ENCODE measurements around the gene PPP3CB. TPM values are rescaled to one million over a fixed set of nuclear protein-coding genes. Genes with fewer than 3 reads are reported as not detected.

Gene PPP3CB
- total RNA-seq, 3 donors from 2014 or later (not counting 1 experiment from before 2014, with no cell fraction given), result 38.7 to 49.9 (median 41.2) TPM

DNA sequence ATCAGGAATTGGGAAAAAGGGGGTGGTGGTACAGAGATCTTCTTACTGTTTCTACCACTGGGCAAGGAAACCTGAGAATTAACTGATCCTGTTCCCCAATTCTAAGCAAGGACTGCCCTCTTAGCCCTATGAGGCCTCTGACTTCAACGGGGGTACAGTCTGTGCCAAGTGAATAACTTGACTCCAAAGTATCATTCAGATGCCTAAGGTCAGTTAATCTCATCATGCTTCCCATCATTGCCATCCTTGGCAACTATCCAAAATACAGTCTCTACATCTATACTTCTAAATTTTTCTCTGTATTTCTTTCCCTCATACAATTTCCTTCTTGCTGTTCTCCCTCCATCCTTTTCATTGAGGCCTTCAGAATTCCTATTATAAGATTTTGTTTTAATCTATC lies 10.5 kb downstream of the PPP3CB start:
- H3K36me3 ChIP-seq (ENCODE audit: control insufficient read depth, insufficient read depth, low read length), result peaks cover 9% of the 10 kb centered on the region
- H3K27ac ChIP-seq (ENCODE audit: low read length), result no peak overlapping the region
- no peak overlapping the region for H3K4me3 Mint-ChIP-seq
- peaks cover 30 to 36% of the 10 kb centered on the region in 2 donors for H3K4me1 Mint-ChIP-seq
- H3K4me1 ChIP-seq (ENCODE audit: control insufficient read depth, insufficient read depth, low read length), result no peaks in the 10 kb centered on the region
- ATAC-seq (no peak), DNase-seq (no peak)
- no peaks in the 10 kb centered on the region for H3K36me3 Mint-ChIP-seq
- no peaks in the 10 kb centered on the region for H3K9me3 ChIP-seq (ENCODE audit: control insufficient read depth, insufficient read depth, low read length)
- TF ChIP-seq, protein P1, sequence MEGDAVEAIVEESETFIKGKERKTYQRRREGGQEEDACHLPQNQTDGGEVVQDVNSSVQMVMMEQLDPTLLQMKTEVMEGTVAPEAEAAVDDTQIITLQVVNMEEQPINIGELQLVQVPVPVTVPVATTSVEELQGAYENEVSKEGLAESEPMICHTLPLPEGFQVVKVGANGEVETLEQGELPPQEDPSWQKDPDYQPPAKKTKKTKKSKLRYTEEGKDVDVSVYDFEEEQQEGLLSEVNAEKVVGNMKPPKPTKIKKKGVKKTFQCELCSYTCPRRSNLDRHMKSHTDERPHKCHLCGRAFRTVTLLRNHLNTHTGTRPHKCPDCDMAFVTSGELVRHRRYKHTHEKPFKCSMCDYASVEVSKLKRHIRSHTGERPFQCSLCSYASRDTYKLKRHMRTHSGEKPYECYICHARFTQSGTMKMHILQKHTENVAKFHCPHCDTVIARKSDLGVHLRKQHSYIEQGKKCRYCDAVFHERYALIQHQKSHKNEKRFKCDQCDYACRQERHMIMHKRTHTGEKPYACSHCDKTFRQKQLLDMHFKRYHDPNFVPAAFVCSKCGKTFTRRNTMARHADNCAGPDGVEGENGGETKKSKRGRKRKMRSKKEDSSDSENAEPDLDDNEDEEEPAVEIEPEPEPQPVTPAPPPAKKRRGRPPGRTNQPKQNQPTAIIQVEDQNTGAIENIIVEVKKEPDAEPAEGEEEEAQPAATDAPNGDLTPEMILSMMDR (IDR thresholded peaks at IDR 0.05), result no peak
- peak overlapping the region in 1 of 2 donors; percentile 14 for H3K27ac Mint-ChIP-seq
- 95% methylated on average over 1 of the region's 1 CpG for WGBS (ENCODE audit: insufficient coverage)
- no peak overlapping the region for H3K4me3 ChIP-seq (ENCODE audit: low read length)
- no peaks in the 10 kb centered on the region for H3K27me3 ChIP-seq (ENCODE audit: control insufficient read depth, insufficient read depth, low read length)
- H3K27me3 Mint-ChIP-seq (ENCODE audit: low read depth in 2 of 2), result no peaks in the 10 kb centered on the region
- H3K9me3 Mint-ChIP-seq, result no peaks in the 10 kb centered on the region
- intact Hi-C loops (cut with micrococcal nuclease), result no loop called here

DNA sequence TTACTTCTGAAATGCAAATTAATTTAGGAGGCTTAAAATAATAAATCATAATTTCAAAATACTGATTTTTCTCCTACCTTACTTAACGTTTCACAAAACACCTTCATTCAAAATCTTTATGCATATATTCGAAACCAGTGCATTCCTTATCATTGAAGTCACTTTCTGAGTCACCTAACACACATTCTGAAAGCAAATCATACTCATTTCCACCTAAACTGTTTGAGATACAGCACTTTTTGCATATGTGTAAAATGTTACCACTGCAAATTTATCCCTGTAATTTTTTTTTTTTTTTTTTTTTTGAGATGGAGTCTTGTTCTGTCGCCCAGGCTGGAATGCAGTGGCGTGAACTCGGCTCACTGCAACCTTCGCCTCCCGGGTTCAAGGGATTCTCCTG lies 15.7 kb downstream of the PPP3CB start:
- Mint-ChIP-seq H3K36me3 (peaks cover 10% of the 10 kb centered on the region), H3K9me3 (no peaks in the 10 kb centered on the region), H3K27me3 (ENCODE audit: low read depth in 2 of 2) (no peaks in the 10 kb centered on the region), H3K4me1 (peaks cover 7 to 23% of the 10 kb centered on the region in 2 donors), H3K27ac (no peak overlapping the region), H3K4me3 (no peak overlapping the region)
- Histone ChIP-seq H3K27ac (ENCODE audit: low read length) (no peak overlapping the region), H3K4me1 (ENCODE audit: control insufficient read depth, insufficient read depth, low read length) (no peaks in the 10 kb centered on the region), H3K27me3 (ENCODE audit: control insufficient read depth, insufficient read depth, low read length) (no peaks in the 10 kb centered on the region), H3K4me3 (ENCODE audit: low read length) (no peak overlapping the region), H3K36me3 (ENCODE audit: control insufficient read depth, insufficient read depth, low read length) (peaks cover 37% of the 10 kb centered on the region), H3K9me3 (ENCODE audit: control insufficient read depth, insufficient read depth, low read length) (no peaks in the 10 kb centered on the region)
- TF ChIP-seq, protein P1 (IDR thresholded peaks at IDR 0.05), result no peak
- 84% methylated on average over 7 of the region's 7 CpGs for WGBS (ENCODE audit: insufficient coverage)
- no peak for DNase-seq
- intact Hi-C loops (cut with micrococcal nuclease), result no loop called here
- no peak for ATAC-seq

DNA sequence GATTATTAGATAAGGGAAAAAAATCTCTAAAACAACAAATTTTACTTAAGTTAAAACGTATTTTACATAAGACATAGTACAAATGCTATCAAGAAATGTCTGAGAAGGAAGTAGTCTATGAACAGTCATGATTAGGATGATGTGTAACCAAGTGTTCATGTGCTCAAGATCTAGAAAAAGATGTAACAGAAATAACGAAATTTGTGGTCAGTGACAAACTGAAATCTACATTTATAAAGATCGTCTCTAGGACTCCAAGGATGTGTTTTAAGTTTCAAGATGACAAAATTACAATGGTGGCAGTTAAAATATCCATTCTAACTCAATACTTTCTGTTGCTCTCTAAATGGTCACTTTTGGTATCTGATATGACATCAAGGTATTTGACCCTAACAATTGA lies 17.2 kb downstream of the PPP3CB start:
- TF ChIP-seq, protein P1 (IDR thresholded peaks at IDR 0.05), result no peak
- H3K36me3 ChIP-seq (ENCODE audit: control insufficient read depth, insufficient read depth, low read length), result peaks cover 50% of the 10 kb centered on the region
- no peak overlapping the region for H3K4me3 ChIP-seq (ENCODE audit: low read length)
- Mint-ChIP-seq H3K4me3 (no peak overlapping the region), H3K4me1 (peaks cover 11 to 26% of the 10 kb centered on the region in 2 donors), H3K27ac (peak overlapping the region in 1 of 2 donors; percentile 48), H3K36me3 (peaks cover 16% of the 10 kb centered on the region), H3K9me3 (no peaks in the 10 kb centered on the region), H3K27me3 (ENCODE audit: low read depth in 2 of 2) (no peaks in the 10 kb centered on the region)
- no peaks in the 10 kb centered on the region for H3K9me3 ChIP-seq (ENCODE audit: control insufficient read depth, insufficient read depth, low read length)
- intact Hi-C loops (cut with micrococcal nuclease), result no loop called here
- no peaks in the 10 kb centered on the region for H3K4me1 ChIP-seq (ENCODE audit: control insufficient read depth, insufficient read depth, low read length)
- 77% methylated on average over 2 of the region's 3 CpGs for WGBS (ENCODE audit: insufficient coverage)
- H3K27ac ChIP-seq (ENCODE audit: low read length), result no peak overlapping the region
- no peak for DNase-seq
- H3K27me3 ChIP-seq (ENCODE audit: control insufficient read depth, insufficient read depth, low read length), result no peaks in the 10 kb centered on the region
- ATAC-seq, result no peak

DNA sequence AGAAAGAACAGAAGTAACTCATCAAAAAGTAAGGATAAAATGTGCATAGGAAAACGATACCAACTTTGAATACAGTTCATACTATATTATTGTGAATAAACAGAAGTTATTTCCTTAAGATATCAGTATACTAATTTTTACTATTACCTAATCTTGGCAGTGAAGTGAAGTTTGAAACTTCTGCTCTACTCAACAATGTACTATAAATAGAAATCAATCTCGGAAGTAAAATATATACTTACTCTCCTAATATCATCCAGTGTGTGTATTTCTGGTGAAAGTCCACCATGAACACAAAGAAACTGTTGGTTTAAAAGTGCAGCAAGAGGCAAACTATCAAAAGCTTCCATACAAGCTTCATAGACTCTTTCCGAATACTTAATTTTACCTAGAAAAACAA lies 24.6 kb downstream of the PPP3CB start:
- DNase-seq (no peak), ATAC-seq (no peak)
- Mint-ChIP-seq H3K4me1 (peaks cover 9 to 17% of the 10 kb centered on the region in 2 donors), H3K4me3 (no peak overlapping the region), H3K9me3 (no peaks in the 10 kb centered on the region), H3K27ac (no peak overlapping the region), H3K36me3 (peaks cover 22% of the 10 kb centered on the region), H3K27me3 (ENCODE audit: low read depth in 2 of 2) (no peaks in the 10 kb centered on the region)
- Histone ChIP-seq H3K27me3 (ENCODE audit: control insufficient read depth, insufficient read depth, low read length) (no peaks in the 10 kb centered on the region), H3K4me3 (ENCODE audit: low read length) (no peak overlapping the region), H3K36me3 (ENCODE audit: control insufficient read depth, insufficient read depth, low read length) (peaks cover 70% of the 10 kb centered on the region), H3K27ac (ENCODE audit: low read length) (no peak overlapping the region), H3K9me3 (ENCODE audit: control insufficient read depth, insufficient read depth, low read length) (no peaks in the 10 kb centered on the region), H3K4me1 (ENCODE audit: control insufficient read depth, insufficient read depth, low read length) (no peaks in the 10 kb centered on the region)
- TF ChIP-seq, protein P1 (IDR thresholded peaks at IDR 0.05), result no peak
- WGBS (ENCODE audit: insufficient coverage), result 100% methylated on average over 1 of the region's 3 CpGs
- intact Hi-C loops (cut with micrococcal nuclease), result no loop called here

Data from natural killer cell (primary cell).